C4-2B (cell line): ENCODE measurements around the gene ARHGAP8.
A peak's percentile ranks its signal among the peaks of the same experiment; 100 is the strongest.

ENCODE experiments used
- H3K27ac ChIP-seq: fragments of 450-650 bp; 2 replicates; pipeline ENCODE4 v1.5.1; 2017
- ZFX ChIP-seq: fragments of 450-650 bp; IDR thresholded peaks from 2 replicates; pipeline ENCODE4 v1.6.1; 2017
- TF ChIP-seq, protein P1 (sequence below): fragments of 450-650 bp; conservative IDR thresholded peaks from 2 replicates; pipeline ENCODE4 v1.5.1; 2017; ENCODE audit warnings: mild to moderate bottlenecking

The ARHGAP8 gene

DNA sequence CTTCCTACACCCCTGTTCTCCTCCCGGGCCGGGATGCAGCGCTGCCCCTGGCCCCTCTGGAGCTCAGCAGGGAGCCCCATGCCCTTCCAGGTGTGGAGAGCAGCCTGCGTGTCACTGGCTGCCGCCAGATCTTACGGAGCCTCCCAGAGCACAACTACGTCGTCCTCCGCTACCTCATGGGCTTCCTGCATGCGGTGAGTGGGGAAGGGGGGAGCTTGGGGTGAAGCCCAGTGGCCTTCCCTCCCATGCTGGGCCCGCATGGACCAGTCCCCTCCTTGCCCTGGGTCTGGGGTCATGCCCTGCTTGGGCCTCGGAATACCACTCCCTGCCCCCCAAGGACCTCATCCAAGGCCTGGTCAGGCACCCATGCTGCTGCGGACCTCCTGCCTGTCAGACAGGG lies 107.3 kb downstream of the ARHGAP8 start:
- peak overlapping the region; percentile 75 for H3K27ac ChIP-seq
- TF ChIP-seq, protein P1, sequence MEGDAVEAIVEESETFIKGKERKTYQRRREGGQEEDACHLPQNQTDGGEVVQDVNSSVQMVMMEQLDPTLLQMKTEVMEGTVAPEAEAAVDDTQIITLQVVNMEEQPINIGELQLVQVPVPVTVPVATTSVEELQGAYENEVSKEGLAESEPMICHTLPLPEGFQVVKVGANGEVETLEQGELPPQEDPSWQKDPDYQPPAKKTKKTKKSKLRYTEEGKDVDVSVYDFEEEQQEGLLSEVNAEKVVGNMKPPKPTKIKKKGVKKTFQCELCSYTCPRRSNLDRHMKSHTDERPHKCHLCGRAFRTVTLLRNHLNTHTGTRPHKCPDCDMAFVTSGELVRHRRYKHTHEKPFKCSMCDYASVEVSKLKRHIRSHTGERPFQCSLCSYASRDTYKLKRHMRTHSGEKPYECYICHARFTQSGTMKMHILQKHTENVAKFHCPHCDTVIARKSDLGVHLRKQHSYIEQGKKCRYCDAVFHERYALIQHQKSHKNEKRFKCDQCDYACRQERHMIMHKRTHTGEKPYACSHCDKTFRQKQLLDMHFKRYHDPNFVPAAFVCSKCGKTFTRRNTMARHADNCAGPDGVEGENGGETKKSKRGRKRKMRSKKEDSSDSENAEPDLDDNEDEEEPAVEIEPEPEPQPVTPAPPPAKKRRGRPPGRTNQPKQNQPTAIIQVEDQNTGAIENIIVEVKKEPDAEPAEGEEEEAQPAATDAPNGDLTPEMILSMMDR: no peak

DNA sequence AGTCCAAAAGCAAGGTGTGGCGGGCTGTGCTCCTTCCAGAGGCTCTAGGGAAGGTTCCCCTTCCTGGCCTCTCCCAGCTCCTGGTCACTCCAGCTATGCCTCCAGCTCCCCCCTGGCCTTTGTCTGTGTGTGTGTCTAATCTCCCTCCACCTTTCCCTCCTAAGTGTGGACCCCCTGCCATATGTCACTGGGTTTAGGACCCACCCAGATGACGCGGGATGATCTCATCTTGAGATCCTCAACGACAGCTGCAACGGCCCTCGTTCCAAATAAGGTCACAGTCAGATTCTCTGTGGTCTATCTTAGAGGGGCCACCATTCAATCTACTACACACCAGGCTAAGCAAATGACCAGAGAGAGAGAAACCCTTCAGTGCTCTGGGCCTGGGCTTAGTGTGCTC lies 107.9 kb downstream of the ARHGAP8 start:
- no peak overlapping the region; the same call in 1 of the 2 replicates for H3K27ac ChIP-seq
- TF ChIP-seq, protein P1: no peak
- no peak for TF ChIP-seq ZFX

DNA sequence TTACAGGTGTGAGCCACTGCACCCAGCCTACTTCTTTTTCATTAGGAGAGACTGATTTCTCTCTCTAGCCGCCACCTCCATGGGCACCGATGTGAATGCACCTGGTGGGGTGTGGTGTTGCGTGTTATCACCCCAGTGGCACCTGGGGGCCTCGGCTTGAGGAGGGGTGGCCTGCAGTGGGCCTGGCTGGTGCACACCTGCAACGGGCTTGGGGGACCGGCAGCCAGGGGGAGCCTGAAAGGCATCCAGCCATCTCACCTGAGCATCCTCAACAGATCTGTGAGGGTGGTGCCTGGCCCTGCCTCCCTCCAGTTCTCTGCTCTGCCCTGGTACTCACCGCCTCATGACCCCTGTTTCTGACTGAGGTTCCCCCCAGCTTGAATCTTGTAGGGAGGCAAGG lies 108.9 kb downstream of the ARHGAP8 start:
- H3K27ac ChIP-seq: no peak overlapping the region
- no peak for TF ChIP-seq ZFX
- TF ChIP-seq, protein P1: no peak

DNA sequence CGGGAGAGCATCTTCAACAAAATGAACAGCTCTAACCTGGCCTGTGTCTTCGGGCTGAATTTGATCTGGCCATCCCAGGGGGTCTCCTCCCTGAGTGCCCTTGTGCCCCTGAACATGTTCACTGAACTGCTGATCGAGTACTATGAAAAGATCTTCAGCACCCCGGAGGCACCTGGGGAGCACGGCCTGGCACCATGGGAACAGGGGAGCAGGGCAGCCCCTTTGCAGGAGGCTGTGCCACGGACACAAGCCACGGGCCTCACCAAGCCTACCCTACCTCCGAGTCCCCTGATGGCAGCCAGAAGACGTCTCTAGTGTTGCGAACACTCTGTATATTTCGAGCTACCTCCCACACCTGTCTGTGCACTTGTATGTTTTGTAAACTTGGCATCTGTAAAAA lies 109.9 kb downstream of the ARHGAP8 start:
- no peak overlapping the region for H3K27ac ChIP-seq
- TF ChIP-seq, protein P1: no peak
- TF ChIP-seq ZFX: no peak

DNA sequence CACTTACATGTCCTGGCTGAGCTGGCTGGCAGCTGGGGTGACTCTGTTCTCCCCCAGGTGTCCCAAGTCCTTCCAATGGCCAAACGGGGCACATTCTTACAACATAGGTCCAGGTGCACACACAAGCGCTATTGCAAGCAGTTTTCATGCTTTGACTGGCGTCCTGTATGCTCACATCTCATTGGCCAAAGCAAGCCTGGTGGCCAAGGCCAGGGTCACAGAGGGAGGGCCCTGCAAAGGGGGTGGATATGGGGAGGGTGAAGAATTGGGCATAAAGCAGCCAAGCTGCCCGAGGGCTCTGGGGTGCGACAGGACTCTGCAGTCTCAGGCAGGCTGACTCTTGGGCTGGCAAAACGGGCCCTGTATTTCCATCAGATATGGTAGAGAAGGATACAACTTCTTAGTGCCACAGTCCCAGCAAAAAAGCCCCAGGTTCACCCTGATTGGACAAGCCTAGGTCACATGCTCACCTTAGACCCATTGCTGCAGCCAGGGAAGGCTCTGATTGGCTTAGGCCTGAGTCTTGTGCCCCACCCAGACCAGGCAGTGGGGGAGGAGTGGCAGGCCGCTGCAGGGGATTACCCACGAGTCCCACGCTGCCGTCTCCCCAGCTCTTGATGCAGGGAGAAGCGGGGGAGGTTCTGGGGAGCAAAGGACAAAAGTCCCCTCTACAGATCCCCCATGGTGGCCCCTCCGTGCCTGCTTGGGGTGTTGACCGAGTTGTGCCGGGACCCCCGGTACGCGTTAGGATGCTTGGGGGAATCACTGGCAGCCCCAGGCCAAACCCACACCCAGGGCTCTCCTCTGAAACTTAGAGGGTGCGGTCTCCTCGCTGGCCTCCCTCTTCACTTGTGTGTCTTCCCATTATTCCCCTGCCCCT lies 110.8 kb downstream of the ARHGAP8 start:
- no peak overlapping the region for H3K27ac ChIP-seq
- TF ChIP-seq, protein P1: no peak
- TF ChIP-seq ZFX: no peak

DNA sequence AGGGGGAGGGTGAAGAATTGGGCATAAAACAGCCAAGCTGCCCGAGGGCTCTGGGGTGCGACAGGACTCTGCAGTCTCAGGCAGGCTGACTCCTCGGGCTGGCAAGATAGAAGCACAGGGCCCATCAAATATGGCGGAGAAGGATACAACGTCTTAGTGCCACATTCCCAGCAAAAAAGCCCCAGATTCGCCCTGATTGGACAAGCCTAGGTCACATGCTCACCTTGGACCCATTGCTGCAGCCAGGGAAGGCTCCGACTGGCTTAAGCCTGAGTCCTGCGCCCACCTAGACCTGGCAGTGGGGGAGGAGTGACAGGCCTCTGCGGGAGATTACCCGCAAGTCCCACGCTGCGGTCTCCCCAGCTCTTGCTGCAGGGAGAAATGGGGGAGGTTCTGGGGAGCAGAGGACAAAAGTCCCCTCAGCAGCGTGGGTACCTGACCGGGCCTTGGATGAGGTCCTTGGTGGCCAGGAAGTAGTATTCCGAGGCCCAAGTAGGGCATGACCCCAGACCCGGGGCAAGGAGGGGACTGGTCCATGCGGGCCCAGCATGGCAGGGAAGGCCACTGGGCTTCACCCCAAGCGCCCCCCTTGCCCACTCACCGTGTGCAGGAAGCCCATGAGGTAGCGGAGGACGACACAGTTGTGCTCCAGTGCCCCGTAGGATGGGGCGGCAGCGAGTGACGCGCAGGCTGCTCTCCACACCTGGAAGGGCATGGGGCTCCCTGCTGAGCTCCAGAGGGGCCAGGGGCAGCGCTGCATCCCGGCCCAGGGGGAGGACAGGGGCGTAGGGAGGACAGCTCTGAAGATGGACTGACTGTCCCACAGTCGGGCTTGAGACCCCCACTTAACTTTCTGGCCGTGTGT lies 113.0 kb downstream of the ARHGAP8 start:
- peak overlapping the region; percentile 51 for H3K27ac ChIP-seq
- TF ChIP-seq ZFX: no peak
- TF ChIP-seq, protein P1: no peak

DNA sequence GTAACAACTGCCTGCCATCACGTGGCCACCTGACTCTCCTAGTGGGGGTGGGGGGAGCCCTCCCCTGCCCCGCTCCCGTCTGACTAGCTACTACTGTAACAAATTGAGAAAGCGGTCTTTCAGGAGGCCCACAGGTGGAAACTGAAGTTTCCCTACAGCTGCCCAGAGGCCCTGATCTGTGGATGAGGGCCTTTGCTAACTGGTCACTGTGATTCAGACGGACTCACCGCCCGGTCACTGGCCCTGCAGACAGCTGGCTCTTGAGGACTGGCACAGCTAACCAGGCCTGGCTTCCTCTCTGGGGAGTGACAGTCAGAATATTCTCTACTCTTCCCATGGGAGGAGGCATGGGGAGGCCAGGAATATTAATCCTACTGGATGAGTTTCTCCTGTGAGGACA lies 116.8 kb downstream of the ARHGAP8 start:
- H3K27ac ChIP-seq: peak overlapping the region; percentile 19; the same call in 1 of the 2 replicates
- TF ChIP-seq ZFX: no peak
- TF ChIP-seq, protein P1: no peak
